GM12873 (cell line): Measurements from ENCODE around the gene MTMR12.

ENCODE experiments used
- TF ChIP-seq, protein P1 (sequence below): IDR thresholded peaks from 2 replicates; pipeline ENCODE4 v1.5.1; 2012; ENCODE audit warnings: low read depth, mild to moderate bottlenecking, moderate library complexity, low read length, control low read depth; ENCODE audit not compliant: insufficient read depth; ENCODE audit errors: missing control alignments

The MTMR12 gene

DNA sequence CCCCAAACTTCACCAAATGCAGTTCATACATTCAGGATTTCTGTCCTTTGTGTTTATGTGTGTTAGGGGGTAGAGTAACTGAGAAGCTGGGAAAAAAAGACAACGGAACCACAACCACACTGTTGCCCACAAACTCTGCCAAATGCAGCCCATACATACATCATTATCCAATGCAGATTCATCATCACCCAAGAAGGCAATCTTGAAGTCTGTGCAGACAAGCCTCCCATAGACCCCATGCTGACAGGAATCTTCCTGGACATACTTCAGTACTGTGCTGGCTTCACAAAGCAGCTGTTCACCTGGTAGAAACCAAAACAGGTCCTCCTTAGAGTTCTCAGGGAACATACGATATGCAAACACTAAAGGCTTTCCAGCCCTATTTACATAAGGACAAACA, 38.9 kb downstream of the MTMR12 start:
- TF ChIP-seq, protein P1, sequence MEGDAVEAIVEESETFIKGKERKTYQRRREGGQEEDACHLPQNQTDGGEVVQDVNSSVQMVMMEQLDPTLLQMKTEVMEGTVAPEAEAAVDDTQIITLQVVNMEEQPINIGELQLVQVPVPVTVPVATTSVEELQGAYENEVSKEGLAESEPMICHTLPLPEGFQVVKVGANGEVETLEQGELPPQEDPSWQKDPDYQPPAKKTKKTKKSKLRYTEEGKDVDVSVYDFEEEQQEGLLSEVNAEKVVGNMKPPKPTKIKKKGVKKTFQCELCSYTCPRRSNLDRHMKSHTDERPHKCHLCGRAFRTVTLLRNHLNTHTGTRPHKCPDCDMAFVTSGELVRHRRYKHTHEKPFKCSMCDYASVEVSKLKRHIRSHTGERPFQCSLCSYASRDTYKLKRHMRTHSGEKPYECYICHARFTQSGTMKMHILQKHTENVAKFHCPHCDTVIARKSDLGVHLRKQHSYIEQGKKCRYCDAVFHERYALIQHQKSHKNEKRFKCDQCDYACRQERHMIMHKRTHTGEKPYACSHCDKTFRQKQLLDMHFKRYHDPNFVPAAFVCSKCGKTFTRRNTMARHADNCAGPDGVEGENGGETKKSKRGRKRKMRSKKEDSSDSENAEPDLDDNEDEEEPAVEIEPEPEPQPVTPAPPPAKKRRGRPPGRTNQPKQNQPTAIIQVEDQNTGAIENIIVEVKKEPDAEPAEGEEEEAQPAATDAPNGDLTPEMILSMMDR, result no peak

DNA sequence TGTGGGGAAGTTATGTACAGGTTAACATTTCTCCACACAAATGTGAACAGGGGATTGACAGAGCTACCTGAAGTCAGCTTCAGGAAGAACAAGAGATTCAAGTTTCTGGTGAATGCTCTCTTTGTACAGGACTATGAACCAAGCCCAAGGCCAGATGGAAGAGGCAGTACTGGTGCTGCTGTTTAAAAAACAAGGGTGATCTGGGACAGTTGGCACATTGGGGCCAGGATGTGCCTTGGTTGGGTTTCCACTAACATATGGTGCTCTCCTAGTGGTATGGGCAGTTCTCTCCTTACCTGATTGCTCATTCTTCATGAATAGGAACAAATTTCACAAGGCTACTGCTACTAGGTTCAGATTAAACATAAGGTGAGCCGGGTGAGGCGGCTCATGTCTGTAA, 40.0 kb downstream of the MTMR12 start:
- TF ChIP-seq, protein P1, result no peak

DNA sequence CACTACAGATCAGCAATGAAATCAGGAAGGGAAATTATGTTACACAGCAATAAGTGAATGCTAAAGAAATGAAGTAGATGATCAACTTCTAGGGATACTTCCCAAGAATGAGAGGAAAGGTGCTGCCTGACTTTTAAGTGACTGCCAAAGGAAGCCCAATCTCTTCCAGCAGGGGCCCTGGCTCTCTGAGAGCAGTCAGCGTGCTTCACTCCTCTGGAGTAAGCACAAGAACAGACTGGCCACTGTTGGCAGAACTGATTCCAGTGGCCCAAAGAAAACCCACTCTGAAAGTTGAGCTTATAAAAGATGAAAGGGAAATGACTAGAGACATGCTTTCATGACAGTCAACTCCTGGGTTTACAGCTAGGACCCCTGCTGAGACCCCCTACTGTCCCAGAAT, 41.8 kb downstream of the MTMR12 start:
- TF ChIP-seq, protein P1, result no peak

DNA sequence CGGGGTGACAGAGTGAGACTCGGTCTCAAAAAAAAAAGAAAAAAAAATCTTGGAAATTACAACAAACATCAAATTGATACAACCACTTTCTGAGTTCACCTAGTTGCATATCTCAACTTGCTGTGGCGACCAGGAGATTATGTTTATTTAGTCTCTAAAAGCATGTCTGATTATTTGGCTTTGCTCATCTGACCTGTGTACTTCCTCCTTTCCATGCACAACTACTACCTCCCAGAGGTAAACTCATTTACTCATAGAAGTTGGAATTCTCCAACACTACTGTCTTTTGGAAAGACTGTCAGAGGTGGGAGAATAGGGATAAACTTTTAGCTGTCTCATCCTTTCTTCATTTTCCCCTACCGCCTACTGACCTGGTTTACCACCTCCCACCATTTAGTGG, 42.6 kb downstream of the MTMR12 start:
- TF ChIP-seq, protein P1, result no peak

DNA sequence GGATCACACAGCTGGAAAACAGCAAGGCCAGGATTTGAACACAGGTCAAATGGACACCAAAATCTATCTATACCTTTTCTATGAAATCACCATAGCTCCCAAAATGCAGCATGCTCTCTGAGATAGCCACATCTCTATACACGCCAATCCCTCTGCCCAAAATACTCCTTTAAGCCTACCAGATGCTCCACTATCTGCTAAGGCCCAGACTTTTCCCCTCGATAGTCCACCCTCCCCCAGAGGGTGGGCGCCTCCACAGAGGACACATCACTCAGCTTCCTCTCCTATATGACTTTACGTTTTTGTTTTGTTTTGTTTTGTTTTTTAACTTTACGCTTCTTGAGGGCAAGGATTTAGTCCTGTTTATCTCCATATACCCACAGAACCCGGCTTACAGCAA, 46.8 kb downstream of the MTMR12 start:
- TF ChIP-seq, protein P1, result no peak

DNA sequence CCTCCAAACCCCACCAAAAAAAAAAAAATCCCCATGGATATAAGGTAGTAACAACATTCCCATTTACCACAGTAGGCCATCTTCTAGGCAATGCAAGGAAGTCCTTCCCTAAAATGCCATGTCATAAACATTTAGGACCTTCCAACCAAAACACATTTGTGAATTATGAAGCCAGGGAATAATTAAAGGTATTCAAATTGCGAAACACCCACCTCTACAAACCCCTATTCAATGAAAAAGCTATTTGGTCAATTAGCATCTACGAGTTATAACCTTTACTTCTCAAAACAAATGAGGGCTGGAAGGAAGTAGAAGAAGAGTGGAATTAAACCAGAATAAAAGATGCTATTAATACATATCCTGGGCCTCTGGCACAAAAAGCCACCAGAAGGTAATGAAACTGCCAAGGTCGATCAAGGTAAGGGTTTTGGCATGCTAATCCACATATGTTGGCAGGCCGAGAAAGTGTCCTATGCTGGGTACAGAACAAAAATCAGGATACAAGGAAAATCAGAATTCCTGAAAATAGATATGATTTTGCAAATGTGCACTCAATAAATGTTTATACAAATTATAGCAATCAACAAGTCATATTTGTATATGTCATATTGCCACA, 47.7 kb downstream of the MTMR12 start:
- TF ChIP-seq, protein P1, result no peak

DNA sequence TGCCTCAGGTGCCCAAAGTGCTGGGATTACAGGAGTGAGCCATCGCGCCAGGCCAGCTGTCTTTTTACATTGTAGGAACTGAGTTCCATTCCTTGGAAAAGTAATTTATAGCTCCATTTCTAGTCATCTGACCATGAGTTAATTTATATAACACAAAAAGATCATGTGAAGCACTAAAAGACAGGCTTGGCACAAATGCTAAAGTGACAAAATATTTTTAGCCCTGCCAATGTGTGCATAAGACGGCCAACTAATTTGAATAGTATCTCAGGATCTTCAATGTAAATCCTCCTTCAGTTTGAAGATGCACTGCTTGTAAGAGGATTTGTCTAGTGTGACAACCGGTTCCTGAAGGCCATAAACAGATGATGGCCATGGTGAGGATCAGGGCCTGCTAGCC, 49.1 kb downstream of the MTMR12 start:
- TF ChIP-seq, protein P1, result no peak
